PC-9 (cell line): ENCODE results near the gene RALGPS2.

Experiments used
- EZH2 ChIP-seq: fragments of 200-600 bp; sonication (generic); IDR thresholded peaks from 2 replicates; pipeline ENCODE4 v1.8.0; 2017; ENCODE audit warnings: antibody characterized with exemption, low read depth
- TF ChIP-seq, protein P1 (sequence below): fragments of 200-600 bp; sonication (generic); conservative IDR thresholded peaks from 2 replicates; pipeline ENCODE4 v1.6.1; 2017; ENCODE audit warnings: mixed run types, antibody characterized with exemption, mild to moderate bottlenecking, moderate library complexity

DNA sequence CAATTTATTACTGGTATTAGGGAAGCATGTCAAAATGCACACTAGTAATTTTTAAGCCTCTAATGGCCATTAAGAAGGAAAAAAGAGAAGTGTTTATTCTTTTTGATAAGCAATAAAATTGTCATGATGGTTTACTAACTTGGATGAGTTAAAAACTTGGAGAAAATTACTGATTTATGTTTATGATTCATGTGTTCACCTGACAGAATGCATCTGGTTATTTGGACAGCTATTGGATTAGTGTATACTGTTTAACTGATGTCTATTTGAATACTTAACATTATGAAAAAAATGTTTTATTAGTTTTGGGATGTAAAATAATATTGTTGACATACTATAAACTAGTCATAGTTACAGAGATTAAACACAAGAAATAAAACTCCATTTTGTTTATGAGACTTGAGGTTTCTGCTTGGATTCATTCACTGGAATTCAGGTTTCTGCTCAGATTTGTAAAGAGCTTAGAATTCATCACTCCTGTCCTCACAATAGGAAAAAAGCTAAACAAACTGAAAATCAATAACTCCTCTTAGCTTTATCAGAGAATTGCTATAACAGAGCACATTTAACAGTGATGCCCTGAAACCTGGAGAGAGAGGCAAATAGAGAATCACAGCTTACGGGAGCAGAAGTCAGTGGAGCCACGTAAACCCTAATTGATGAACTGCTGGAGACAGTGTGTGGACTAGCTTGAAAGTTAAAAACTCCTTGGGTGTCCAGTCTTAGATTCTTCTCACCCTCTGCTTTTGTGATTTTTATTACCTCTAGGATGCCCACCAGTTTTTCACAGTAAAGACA is 56.7 kb downstream of the RALGPS2 start:
- TF ChIP-seq, protein P1, sequence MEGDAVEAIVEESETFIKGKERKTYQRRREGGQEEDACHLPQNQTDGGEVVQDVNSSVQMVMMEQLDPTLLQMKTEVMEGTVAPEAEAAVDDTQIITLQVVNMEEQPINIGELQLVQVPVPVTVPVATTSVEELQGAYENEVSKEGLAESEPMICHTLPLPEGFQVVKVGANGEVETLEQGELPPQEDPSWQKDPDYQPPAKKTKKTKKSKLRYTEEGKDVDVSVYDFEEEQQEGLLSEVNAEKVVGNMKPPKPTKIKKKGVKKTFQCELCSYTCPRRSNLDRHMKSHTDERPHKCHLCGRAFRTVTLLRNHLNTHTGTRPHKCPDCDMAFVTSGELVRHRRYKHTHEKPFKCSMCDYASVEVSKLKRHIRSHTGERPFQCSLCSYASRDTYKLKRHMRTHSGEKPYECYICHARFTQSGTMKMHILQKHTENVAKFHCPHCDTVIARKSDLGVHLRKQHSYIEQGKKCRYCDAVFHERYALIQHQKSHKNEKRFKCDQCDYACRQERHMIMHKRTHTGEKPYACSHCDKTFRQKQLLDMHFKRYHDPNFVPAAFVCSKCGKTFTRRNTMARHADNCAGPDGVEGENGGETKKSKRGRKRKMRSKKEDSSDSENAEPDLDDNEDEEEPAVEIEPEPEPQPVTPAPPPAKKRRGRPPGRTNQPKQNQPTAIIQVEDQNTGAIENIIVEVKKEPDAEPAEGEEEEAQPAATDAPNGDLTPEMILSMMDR: no peak
- no peak for TF ChIP-seq EZH2
